ENCODE measurements around the gene TADA2B. TPM values are rescaled to one million over a fixed set of nuclear protein-coding genes. Genes with fewer than 3 reads are reported as not detected.
"Not testable (repeated sequence)": the region's sequence is repeated elsewhere in the genome, so short reads cannot be mapped to it uniquely, and the experiment has no call there.

Gene TADA2B
- polyA plus RNA-seq, 2 of the 4 experiments (the other 2 are of a cell fraction), result 6.7 to 10.8 TPM

GRCh38 chr4:7102516-7102909, 59.3 kb downstream of the TADA2B start:
- H3K4me3 ChIP-seq, result peak overlapping the region; percentile 66
- not testable (repeated sequence) for H3K9me3 ChIP-seq

GRCh38 chr4:7103031-7103606, 59.9 kb downstream of the TADA2B start:
- 1% methylated on average over 19 of the region's 35 CpGs for WGBS (ENCODE audit: missing lambda C conversion rate)
- H3K27ac ChIP-seq, result peak overlapping the region; percentile 72 to 81
- POLR2A ChIA-PET, result interaction anchor here (0.6 to 0.9 kb wide), 2 partner anchors 35 to 315 kb away, joined by 3 read pairs; partner anchors contain the start of gene GRPEL1
- FAIRE-seq, result no peak
- H3K4me2 ChIP-seq, result peak overlapping the region; percentile 98
- peaks cover 16% of the 10 kb centered on the region for H3K4me1 ChIP-seq
- H3K9me3 ChIP-seq, result no peaks in the 10 kb centered on the region
- 0 out of 3 replicates have a peak, but pooled peaks have one; percentile 50 for TF ChIP-seq BCL3 (IDR thresholded peaks at IDR 0.05)
- TF ChIP-seq PHF8 (IDR thresholded peaks at IDR 0.05; ENCODE audit: borderline replicate concordance, low read depth), result 0 out of 2 replicates have a peak, but pooled peaks have one; percentile 50
- TF ChIP-seq HOXB5 (CRISPR knock-in tag; IDR thresholded peaks at IDR 0.05), result no peak
- TF ChIP-seq POLR2A (IDR thresholded peaks at IDR 0.05; ENCODE audit: low read length), result peak; percentile 55
- no peak for TF ChIP-seq EP300 (IDR thresholded peaks at IDR 0.05)
- no peak for TF ChIP-seq REST (IDR thresholded peaks at IDR 0.05)
- no peak for TF ChIP-seq KDM1A (IDR thresholded peaks at IDR 0.05; ENCODE audit: low read depth)
- TF ChIP-seq JUN (IDR thresholded peaks at IDR 0.05), result peak in 1 of 2 experiments; percentile 41; a peak in 1 of 5 replicates
- TF ChIP-seq NPAS2 (CRISPR knock-in tag; IDR thresholded peaks at IDR 0.05; ENCODE audit: borderline replicate concordance), result no peak
- peak; percentile 78 to 86 for DNase-seq (ENCODE audit: low read depth in 1 of 2, low spot score in 1 of 2)
- ATAC-seq, result peak; percentile 84 to 91
- H3K4me3 ChIP-seq, result peak overlapping the region; percentile 66
- CTCF ChIA-PET, result interaction anchor here (0.9 to 3.6 kb wide), 11 partner anchors 8 to 229 kb away, joined by 3 to 40 read pairs (median 4); partner anchors contain the start of genes GRPEL1 and TADA2B

More at GRCh38 chr4:7102516-7102909, 59.3 kb downstream of the TADA2B start:
- 52% methylated on average over 12 of the region's 12 CpGs for WGBS (ENCODE audit: missing lambda C conversion rate)
- CTCF ChIA-PET, result interaction anchor here (0.9 to 3.6 kb wide), 13 partner anchors 8 to 435 kb away, joined by 3 to 40 read pairs (median 4); partner anchors contain the start of genes GRPEL1 and TADA2B
- Histone ChIP-seq H3K4me1 (peaks cover 16% of the 10 kb centered on the region), H3K4me2 (peak overlapping the region; percentile 98), H3K27ac (peak overlapping the region; percentile 72 to 81; a peak in 4 of 6 replicates)
- POLR2A ChIA-PET; FAIRE-seq; DNase-seq (ENCODE audit: low read depth in 1 of 2, low spot score in 1 of 2): not testable (repeated sequence)
- peak in 1 of 2 experiments; percentile 1; a peak in 1 of 6 replicates for ATAC-seq

- WGBS (ENCODE audit: missing lambda C conversion rate), result 33% methylated on average over 5 of the region's 21 CpGs
- Histone ChIP-seq H3K4me3 (peak overlapping the region; percentile 66), H3K27ac (peak overlapping the region; percentile 44 to 58; a peak in 4 of 6 replicates), H3K4me2 (peak overlapping the region; percentile 98), H3K4me1 (peaks cover 16% of the 10 kb centered on the region), H3K9me3 (no peaks in the 10 kb centered on the region)
- ATAC-seq (peak; percentile 11 to 23; a peak in 4 of 6 replicates), DNase-seq (ENCODE audit: low read depth in 1 of 2, low spot score in 1 of 2) (peak; percentile 28 to 51), FAIRE-seq (no peak)
- ChIA-PET POLR2A (interaction anchor here (0.6 to 0.9 kb wide), 2 partner anchors 36 to 315 kb away, joined by 3 read pairs; partner anchors contain the start of gene GRPEL1), CTCF (interaction anchor here (1.2 to 3.6 kb wide), 7 partner anchors 8 to 230 kb away, joined by 3 to 40 read pairs (median 4); partner anchors contain the start of gene TADA2B)
- TF ChIP-seq FOSL2 (IDR thresholded peaks at IDR 0.05), result no peak
- no peak for TF ChIP-seq FOSL2 (CRISPR knock-in tag; IDR thresholded peaks at IDR 0.05)
- TF ChIP-seq MAX (IDR thresholded peaks at IDR 0.05), result no peak
- no peak for TF ChIP-seq HMGXB4 (CRISPR knock-in tag; IDR thresholded peaks at IDR 0.05; ENCODE audit: borderline replicate concordance)
- no peak for TF ChIP-seq EP300 (IDR thresholded peaks at IDR 0.05)
- no peak for TF ChIP-seq TFCP2L1 (CRISPR knock-in tag; IDR thresholded peaks at IDR 0.05)
- no peak for TF ChIP-seq KDM1A (IDR thresholded peaks at IDR 0.05; ENCODE audit: low read depth)
- no peak for TF ChIP-seq NFE2L2 (conservative IDR thresholded peaks at IDR 0.05; ENCODE audit: low read length)
- no peak for TF ChIP-seq E2F6 (IDR thresholded peaks at IDR 0.05; ENCODE audit: borderline replicate concordance, low read depth)
- no peak for TF ChIP-seq HOXA7 (CRISPR knock-in tag; IDR thresholded peaks at IDR 0.05)
- no peak for TF ChIP-seq SREBF2 (IDR thresholded peaks at IDR 0.05)
- TF ChIP-seq USF2 (IDR thresholded peaks at IDR 0.05), result no peak
- no peak for TF ChIP-seq ZNF302 (CRISPR knock-in tag; IDR thresholded peaks at IDR 0.05)
- TF ChIP-seq HEYL (CRISPR knock-in tag; IDR thresholded peaks at IDR 0.05), result no peak
Measured at GRCh38 chr4:7103607-7104365, 60.6 kb downstream of the TADA2B start.

Measured in A549 (cell line).